Liver (tissue), 9 donors: ENCODE measurements around the gene CDK5R2. TPM values are rescaled to one million over a fixed set of nuclear protein-coding genes. Genes with fewer than 3 reads are reported as not detected.

Experiments used
- DNase-seq: peaks from one replicate; pipeline ENCODE4 v3.0.0-alpha.2; 2017; ENCODE audit warnings: low spot score
- H3K27ac ChIP-seq, 2 donors: one replicate each; pipeline ENCODE4 v1.7.0; 2013; ENCODE audit warnings: inconsistent platforms in 2 of 2, low read length in 2 of 2, control low read depth in 1 of 2, low read depth in 1 of 2, mild to moderate bottlenecking in 1 of 2
- H3K27me3 ChIP-seq, 4 donors: one replicate each; pipeline versions ENCODE4 v1.6.1 to v1.7.0; 2013; ENCODE audit warnings: low read length in 3 of 4, inconsistent platforms in 1 of 4, mild to moderate bottlenecking in 1 of 4, moderate library complexity in 1 of 4; ENCODE audit not compliant: control insufficient read depth in 4 of 4, insufficient read depth in 4 of 4
- H3K36me3 ChIP-seq, 4 donors: one replicate each; pipeline versions ENCODE4 v1.6.1 to v1.7.0; 2013; ENCODE audit warnings: low read length in 3 of 4, mild to moderate bottlenecking in 3 of 4, low read depth in 1 of 4, moderate library complexity in 1 of 4; ENCODE audit not compliant: control insufficient read depth in 4 of 4, insufficient read depth in 3 of 4
- H3K4me1 ChIP-seq, 4 donors: one replicate each; pipeline versions ENCODE4 v1.6.1 to v1.7.0; 2013; ENCODE audit warnings: low read length in 3 of 4, mild to moderate bottlenecking in 3 of 4, moderate library complexity in 1 of 4; ENCODE audit not compliant: control insufficient read depth in 4 of 4, insufficient read depth in 4 of 4
- H3K4me3 ChIP-seq, 3 donors: one replicate each; pipeline versions ENCODE4 v1.6.1 to v1.7.0; 2013; ENCODE audit warnings: low read length in 3 of 3, control low read depth in 1 of 3, low read depth in 1 of 3, mild to moderate bottlenecking in 1 of 3
- H3K9ac ChIP-seq, 2 donors: one replicate each; pipeline ENCODE4 v1.7.0; 2013; ENCODE audit warnings: low read length in 2 of 2, mild to moderate bottlenecking in 2 of 2, moderate library complexity in 2 of 2, control low read depth in 1 of 2, low read depth in 1 of 2
- H3K9me3 ChIP-seq, 4 donors: one replicate each; pipeline versions ENCODE4 v1.6.1 to v1.7.0; 2013; ENCODE audit warnings: low read length in 3 of 4; ENCODE audit not compliant: control insufficient read depth in 4 of 4
- CTCF ChIP-seq: fragments of 150-350 bp; IDR thresholded peaks from 2 replicates; pipeline ENCODE4 v1.5.1; 2017; ENCODE audit warnings: improper control_type of control experiment, low read depth, low read length; ENCODE audit not compliant: missing input control
- EGR1 ChIP-seq, 2 donors: IDR thresholded peaks; 2 replicates each; pipeline ENCODE4 v1.6.1; 2016 to 2018; ENCODE audit warnings: antibody characterized with exemption in 2 of 2, low read depth in 2 of 2
- FOXA1 ChIP-seq: IDR thresholded peaks from 2 replicates; pipeline ENCODE4 v1.6.1; 2016; ENCODE audit warnings: antibody characterized with exemption
- FOXA2 ChIP-seq: IDR thresholded peaks from 2 replicates; pipeline ENCODE4 v1.6.1; 2016; ENCODE audit warnings: antibody characterized with exemption
- HNF4A ChIP-seq, 2 donors: conservative IDR thresholded peaks; 2 replicates each; pipeline ENCODE4 v1.6.1; 2016; ENCODE audit warnings: antibody characterized with exemption in 2 of 2, mild to moderate bottlenecking in 2 of 2
- HNF4G ChIP-seq: IDR thresholded peaks from 2 replicates; pipeline ENCODE4 v1.6.1; 2016; ENCODE audit warnings: antibody characterized with exemption
- JUND ChIP-seq, 2 donors: IDR thresholded peaks; 2 replicates each; pipeline ENCODE4 v1.6.1; 2016; ENCODE audit warnings: antibody characterized with exemption in 2 of 2
- MAX ChIP-seq: IDR thresholded peaks from 2 replicates; pipeline ENCODE4 v1.6.1; 2016; ENCODE audit warnings: antibody characterized with exemption
- NR2F2 ChIP-seq: IDR thresholded peaks from 2 replicates; pipeline ENCODE4 v1.6.1; 2016; ENCODE audit warnings: antibody characterized with exemption
- RAD21 ChIP-seq, 2 donors: IDR thresholded peaks; 2 replicates each; pipeline ENCODE4 v1.6.1; 2016; ENCODE audit warnings: antibody characterized with exemption in 2 of 2, mild to moderate bottlenecking in 2 of 2
- RXRA ChIP-seq, 2 donors: IDR thresholded peaks; 2 replicates each; pipeline ENCODE4 v1.6.1; 2017 to 2018; ENCODE audit warnings: antibody characterized with exemption in 2 of 2, mild to moderate bottlenecking in 1 of 2
- SP1 ChIP-seq: IDR thresholded peaks from 2 replicates; pipeline ENCODE4 v1.6.1; 2018; ENCODE audit warnings: antibody characterized with exemption, mild to moderate bottlenecking
- TAF1 ChIP-seq: conservative IDR thresholded peaks from 2 replicates; pipeline ENCODE4 v1.6.1; 2016; ENCODE audit warnings: antibody characterized with exemption, mild to moderate bottlenecking
- YY1 ChIP-seq: IDR thresholded peaks from 2 replicates; pipeline ENCODE4 v1.6.1; 2016; ENCODE audit warnings: antibody characterized with exemption, mild to moderate bottlenecking
- ZBTB33 ChIP-seq: IDR thresholded peaks from 2 replicates; pipeline ENCODE4 v1.6.1; 2016; ENCODE audit warnings: antibody characterized with exemption
- WGBS: extraction: QIAGEN DNeasy Blood & Tissue Kit; methylation state at CpG from one replicate; pipeline ENCODE4 v1.1.7; 2013; 5-methylcytosine and 5-hydroxymethylcytosine counted together
- polyA plus RNA-seq, 2 donors: library from polyadenylated mRNA; stranded (reverse) in 1 of 2; unstranded in 1 of 2; fragments of 200-250 nt in 1 of 2; fragments of >200 nt in 1 of 2; fragmentation: Nextera tagmentation in 1 of 2; extraction: Ambion mirVana in 1 of 2; gene quantifications; one replicate each; pipeline versions ENCODE4 v1.2.1 to v1.2.3, GENCODE V29; 2013 to 2015
- total RNA-seq, 2 donors: library from RNA; depleted of rRNA; stranded (reverse); fragments of >200 nt; gene quantifications; one replicate each; pipeline ENCODE4 v1.2.3, GENCODE V29; 2014
- TF ChIP-seq, protein P1 (sequence below): IDR thresholded peaks from 2 replicates; pipeline ENCODE4 v1.6.1; 2016; ENCODE audit warnings: antibody characterized with exemption
- TF ChIP-seq, protein P2 (sequence below): IDR thresholded peaks from 2 replicates; pipeline ENCODE4 v1.6.1; 2016; ENCODE audit warnings: antibody characterized with exemption, mild to moderate bottlenecking
- donor health status: healthy.
- donor health status: healthy.
- donor health status: healthy.
- donor health status: healthy.
- donor health status: healthy.

Gene CDK5R2
- total and polyA plus RNA-seq, 4 donors, result not detected

DNA sequence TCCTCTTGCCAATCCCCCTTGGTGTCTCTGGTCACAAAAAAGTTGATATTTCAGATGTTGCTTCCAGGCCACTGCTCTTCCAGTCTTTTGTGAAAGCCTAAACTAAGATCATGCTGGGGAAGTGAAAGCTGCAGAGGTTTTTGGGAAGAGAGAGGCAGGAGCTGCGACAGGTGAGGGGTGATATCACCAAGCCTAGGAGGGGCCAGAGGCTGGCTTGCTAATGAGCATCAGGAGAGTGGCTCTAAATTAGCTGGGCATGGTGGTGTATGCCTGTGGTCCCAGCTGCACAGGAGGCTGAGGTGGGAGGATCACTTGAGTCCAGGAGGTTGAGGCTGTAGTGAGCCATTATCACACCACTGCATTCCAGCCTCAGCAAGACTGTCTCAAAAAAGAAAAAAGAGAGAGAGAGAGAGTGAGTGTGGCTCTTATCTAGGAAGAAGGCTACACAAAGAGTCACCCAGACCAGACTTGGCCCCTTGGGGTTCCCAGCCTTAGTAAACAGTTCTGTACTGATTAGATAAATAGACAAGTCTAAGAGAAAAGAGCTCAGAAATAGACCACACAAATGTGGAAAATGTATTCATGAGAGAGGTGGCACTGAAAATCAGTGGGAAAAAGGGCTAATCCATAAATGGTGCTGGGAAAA lies 14.6 kb upstream of the CDK5R2 start:
- Histone ChIP-seq H3K27me3 (peaks cover 0 to 6% (median 0%) of the 10 kb centered on the region in 4 donors), H3K36me3 (no peaks in the 10 kb centered on the region), H3K4me3 (no peak overlapping the region), H3K4me1 (no peaks in the 10 kb centered on the region), H3K9me3 (no peaks in the 10 kb centered on the region), H3K9ac (no peak overlapping the region), H3K27ac (no peak overlapping the region)
- TF ChIP-seq HNF4A (conservative IDR thresholded peaks at IDR 0.05), result no peak
- TF ChIP-seq, protein P1, sequence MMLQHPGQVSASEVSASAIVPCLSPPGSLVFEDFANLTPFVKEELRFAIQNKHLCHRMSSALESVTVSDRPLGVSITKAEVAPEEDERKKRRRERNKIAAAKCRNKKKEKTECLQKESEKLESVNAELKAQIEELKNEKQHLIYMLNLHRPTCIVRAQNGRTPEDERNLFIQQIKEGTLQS, result no peak
- no peak for TF ChIP-seq EGR1 (IDR thresholded peaks at IDR 0.05; ENCODE audit: low read depth in 2 of 2)
- TF ChIP-seq MAX, result no peak
- no peak for TF ChIP-seq JUND (IDR thresholded peaks at IDR 0.05)
- TF ChIP-seq FOXA1, result no peak
- TF ChIP-seq RXRA (IDR thresholded peaks at IDR 0.05), result no peak
- TF ChIP-seq, protein P2, sequence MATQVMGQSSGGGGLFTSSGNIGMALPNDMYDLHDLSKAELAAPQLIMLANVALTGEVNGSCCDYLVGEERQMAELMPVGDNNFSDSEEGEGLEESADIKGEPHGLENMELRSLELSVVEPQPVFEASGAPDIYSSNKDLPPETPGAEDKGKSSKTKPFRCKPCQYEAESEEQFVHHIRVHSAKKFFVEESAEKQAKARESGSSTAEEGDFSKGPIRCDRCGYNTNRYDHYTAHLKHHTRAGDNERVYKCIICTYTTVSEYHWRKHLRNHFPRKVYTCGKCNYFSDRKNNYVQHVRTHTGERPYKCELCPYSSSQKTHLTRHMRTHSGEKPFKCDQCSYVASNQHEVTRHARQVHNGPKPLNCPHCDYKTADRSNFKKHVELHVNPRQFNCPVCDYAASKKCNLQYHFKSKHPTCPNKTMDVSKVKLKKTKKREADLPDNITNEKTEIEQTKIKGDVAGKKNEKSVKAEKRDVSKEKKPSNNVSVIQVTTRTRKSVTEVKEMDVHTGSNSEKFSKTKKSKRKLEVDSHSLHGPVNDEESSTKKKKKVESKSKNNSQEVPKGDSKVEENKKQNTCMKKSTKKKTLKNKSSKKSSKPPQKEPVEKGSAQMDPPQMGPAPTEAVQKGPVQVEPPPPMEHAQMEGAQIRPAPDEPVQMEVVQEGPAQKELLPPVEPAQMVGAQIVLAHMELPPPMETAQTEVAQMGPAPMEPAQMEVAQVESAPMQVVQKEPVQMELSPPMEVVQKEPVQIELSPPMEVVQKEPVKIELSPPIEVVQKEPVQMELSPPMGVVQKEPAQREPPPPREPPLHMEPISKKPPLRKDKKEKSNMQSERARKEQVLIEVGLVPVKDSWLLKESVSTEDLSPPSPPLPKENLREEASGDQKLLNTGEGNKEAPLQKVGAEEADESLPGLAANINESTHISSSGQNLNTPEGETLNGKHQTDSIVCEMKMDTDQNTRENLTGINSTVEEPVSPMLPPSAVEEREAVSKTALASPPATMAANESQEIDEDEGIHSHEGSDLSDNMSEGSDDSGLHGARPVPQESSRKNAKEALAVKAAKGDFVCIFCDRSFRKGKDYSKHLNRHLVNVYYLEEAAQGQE, result no peak
- no peak for TF ChIP-seq HNF4G
- TF ChIP-seq YY1, result no peak
- no peak for TF ChIP-seq SP1
- no peak for TF ChIP-seq FOXA2
- no peak for TF ChIP-seq RAD21 (IDR thresholded peaks at IDR 0.05)
- no peak for TF ChIP-seq ZBTB33
- no peak for TF ChIP-seq CTCF
- TF ChIP-seq TAF1, result no peak
- WGBS, result 80% methylated on average over 1 of the region's 1 CpG
- DNase-seq, result no peak

- H3K9ac ChIP-seq, result no peak overlapping the region
- WGBS, result 79% methylated on average over 1 of the region's 1 CpG
- H3K27me3 ChIP-seq, result peaks cover 0 to 6% (median 0%) of the 10 kb centered on the region in 4 donors
- H3K4me1 ChIP-seq, result no peaks in the 10 kb centered on the region
- no peak for DNase-seq
- no peaks in the 10 kb centered on the region for H3K36me3 ChIP-seq
- H3K4me3 ChIP-seq, result no peak overlapping the region
- H3K27ac ChIP-seq, result no peak overlapping the region
- H3K9me3 ChIP-seq, result no peaks in the 10 kb centered on the region
- TF ChIP-seq, protein P2, result no peak
- TF ChIP-seq HNF4A (conservative IDR thresholded peaks at IDR 0.05) (no peak), YY1 (no peak), ZBTB33 (no peak), RAD21 (IDR thresholded peaks at IDR 0.05) (no peak), NR2F2 (no peak), SP1 (no peak), RXRA (IDR thresholded peaks at IDR 0.05) (no peak), MAX (no peak)
- TF ChIP-seq, protein P1, result no peak
Observed at GRCh38 chr2:218946621-218947020, 12.8 kb upstream of the CDK5R2 start.
